DOHH2 (cell line): ENCODE measurements around the gene CSGALNACT2.

Experiments
- EZH2phosphoT487 ChIP-seq: fragments of 200-600 bp; sonication (generic); IDR thresholded peaks from 2 replicates; pipeline ENCODE4 v1.6.1; 2017; ENCODE audit warnings: borderline replicate concordance, mild to moderate bottlenecking, antibody characterized with exemption, low read length, moderate library complexity, mixed read lengths
- TF ChIP-seq, protein P1 (sequence below): fragments of 200-600 bp; sonication (generic); IDR thresholded peaks from one replicate; pipeline ENCODE4 v1.5.1; 2014; ENCODE audit warnings: antibody characterized with exemption, mild to moderate bottlenecking, low read depth, low read length; ENCODE audit not compliant: poor library complexity, severe bottlenecking

DNA sequence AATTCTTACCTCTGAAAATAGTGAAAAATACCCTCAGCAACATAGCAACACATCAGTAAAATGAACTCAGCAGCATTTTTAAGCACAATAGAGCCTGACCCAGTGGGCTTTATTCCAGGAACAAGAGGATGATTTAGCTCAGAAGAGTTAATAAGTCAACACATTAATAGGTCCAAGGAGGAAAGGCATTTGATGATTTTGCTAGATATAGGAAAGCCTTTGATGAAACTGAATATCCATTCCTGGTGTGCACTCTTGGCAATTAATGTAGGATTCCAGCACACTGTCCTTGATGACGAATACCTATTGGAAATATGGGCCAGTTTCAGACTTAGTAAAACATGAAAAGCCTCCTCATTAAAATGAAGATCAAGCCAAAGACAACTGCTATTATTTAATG is 86.1 kb downstream of the CSGALNACT2 start:
- TF ChIP-seq, protein P1, sequence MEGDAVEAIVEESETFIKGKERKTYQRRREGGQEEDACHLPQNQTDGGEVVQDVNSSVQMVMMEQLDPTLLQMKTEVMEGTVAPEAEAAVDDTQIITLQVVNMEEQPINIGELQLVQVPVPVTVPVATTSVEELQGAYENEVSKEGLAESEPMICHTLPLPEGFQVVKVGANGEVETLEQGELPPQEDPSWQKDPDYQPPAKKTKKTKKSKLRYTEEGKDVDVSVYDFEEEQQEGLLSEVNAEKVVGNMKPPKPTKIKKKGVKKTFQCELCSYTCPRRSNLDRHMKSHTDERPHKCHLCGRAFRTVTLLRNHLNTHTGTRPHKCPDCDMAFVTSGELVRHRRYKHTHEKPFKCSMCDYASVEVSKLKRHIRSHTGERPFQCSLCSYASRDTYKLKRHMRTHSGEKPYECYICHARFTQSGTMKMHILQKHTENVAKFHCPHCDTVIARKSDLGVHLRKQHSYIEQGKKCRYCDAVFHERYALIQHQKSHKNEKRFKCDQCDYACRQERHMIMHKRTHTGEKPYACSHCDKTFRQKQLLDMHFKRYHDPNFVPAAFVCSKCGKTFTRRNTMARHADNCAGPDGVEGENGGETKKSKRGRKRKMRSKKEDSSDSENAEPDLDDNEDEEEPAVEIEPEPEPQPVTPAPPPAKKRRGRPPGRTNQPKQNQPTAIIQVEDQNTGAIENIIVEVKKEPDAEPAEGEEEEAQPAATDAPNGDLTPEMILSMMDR = no peak
- no peak for TF ChIP-seq EZH2phosphoT487
